HuH-7 (cell line): ENCODE data around the gene EAF2.
"Not testable (repeated sequence)": the region's sequence is repeated elsewhere in the genome, so short reads cannot be mapped to it uniquely, and the experiment has no call there.

Source experiments
- DNase-seq: peaks from one replicate; pipeline ENCODE4 v3.0.0; 2011; ENCODE audit warnings: low spot score

The EAF2 gene

GRCh38 chr3:121863247-121863646, 28.2 kb downstream of the EAF2 start:
- not testable (repeated sequence) for DNase-seq

GRCh38 chr3:121863801-121864200, 28.8 kb downstream of the EAF2 start:
- no peak for DNase-seq

- no peak for DNase-seq
These were observed 34.7 kb downstream of the EAF2 start for GRCh38 chr3:121869736-121870135.

- no peak for DNase-seq
These were observed 35.7 kb downstream of the EAF2 start for GRCh38 chr3:121870717-121871116.

- no peak for DNase-seq
These were observed 36.4 kb downstream of the EAF2 start for GRCh38 chr3:121871430-121871829.

GRCh38 chr3:121878411-121878810, 43.4 kb downstream of the EAF2 start:
- DNase-seq: no peak

- peak; percentile 37 for DNase-seq
These were observed 48.5 kb downstream of the EAF2 start for GRCh38 chr3:121883507-121883906.

GRCh38 chr3:121885386-121885785, 50.4 kb downstream of the EAF2 start:
- no peak for DNase-seq

- DNase-seq: no peak
These were observed 59.4 kb downstream of the EAF2 start, which contains the start of gene SLC15A2 for GRCh38 chr3:121894301-121894990. TSS of gene SLC15A2 (plus strand) at chr3:121894401. CDS start at chr3:121894477, 76 bp downstream.

- DNase-seq: peak; percentile 32
These were observed 60.1 kb downstream of the EAF2 start for GRCh38 chr3:121895121-121895520.

- no peak for DNase-seq
These were observed 60.7 kb downstream of the EAF2 start for GRCh38 chr3:121895736-121896135.

- DNase-seq: no peak
These were observed 61.8 kb downstream of the EAF2 start for GRCh38 chr3:121896823-121897222.

GRCh38 chr3:121897296-121897695, 62.3 kb downstream of the EAF2 start:
- no peak for DNase-seq

GRCh38 chr3:121913305-121913990, 78.4 kb downstream of the EAF2 start:
- DNase-seq: no peak

- no peak for DNase-seq
These were observed 79.3 kb downstream of the EAF2 start for GRCh38 chr3:121914081-121914998.

GRCh38 chr3:121916189-121916588, 81.2 kb downstream of the EAF2 start:
- no peak for DNase-seq

GRCh38 chr3:121918779-121919483, 83.9 kb downstream of the EAF2 start:
- DNase-seq: no peak

- DNase-seq: no peak
These were observed 89.7 kb downstream of the EAF2 start for GRCh38 chr3:121924734-121925133.

GRCh38 chr3:121926380-121926779, 91.4 kb downstream of the EAF2 start:
- DNase-seq: no peak
